Stimulated activated CD4-positive, alpha-beta T cell treated with anti-CD3 and anti-CD28 coated beads, Interleukin-12 subunit alpha, Interleukin-12 subunit beta, amount 100 ng/mL, for 24 hours (primary cell): ENCODE results near the gene EVA1B.

Experiments
- DNase-seq, 2 experiments: peaks; one replicate each; pipeline ENCODE4 v3.0.0-alpha.2; 2020; ENCODE audit warnings: low read depth in 2 of 2

Gene EVA1B

GRCh38 chr1:36320291-36320761 is 3.1 kb downstream of the EVA1B start:
- no peak for DNase-seq

GRCh38 chr1:36309397-36309796 is 14.0 kb downstream of the EVA1B start:
- DNase-seq = no peak

- no peak for DNase-seq
Observed at GRCh38 chr1:36307601-36308330, 15.7 kb downstream of the EVA1B start.

- DNase-seq = peak; percentile 81 to 92
Observed at GRCh38 chr1:36306902-36307456, 16.5 kb downstream of the EVA1B start.

- no peak for DNase-seq
Observed at GRCh38 chr1:36306210-36306901, 17.1 kb downstream of the EVA1B start, which contains the start of gene SH3D21. TSS of gene SH3D21 (plus strand) at chr1:36306368. CDS start at chr1:36306421, 53 bp downstream.

GRCh38 chr1:36305915-36306209 is 17.6 kb downstream of the EVA1B start:
- DNase-seq = no peak

GRCh38 chr1:36304970-36305914 is 18.2 kb downstream of the EVA1B start:
- DNase-seq = no peak

- no peak for DNase-seq
Observed at GRCh38 chr1:36304521-36304920, 18.9 kb downstream of the EVA1B start.

GRCh38 chr1:36303650-36304360 is 19.6 kb downstream of the EVA1B start:
- no peak for DNase-seq

GRCh38 chr1:36303244-36303643 is 20.2 kb downstream of the EVA1B start:
- no peak for DNase-seq

- no peak for DNase-seq
Observed at GRCh38 chr1:36301220-36301619, 22.2 kb downstream of the EVA1B start.

- DNase-seq = no peak
Observed at GRCh38 chr1:36300526-36300925, 22.9 kb downstream of the EVA1B start.

GRCh38 chr1:36298640-36299039 is 24.8 kb downstream of the EVA1B start:
- no peak for DNase-seq

GRCh38 chr1:36297062-36297461 is 26.4 kb downstream of the EVA1B start:
- no peak for DNase-seq

GRCh38 chr1:36295390-36295789 is 28.1 kb downstream of the EVA1B start:
- no peak for DNase-seq

GRCh38 chr1:36287595-36287994 is 35.9 kb downstream of the EVA1B start:
- DNase-seq = no peak

- DNase-seq = no peak
Observed at GRCh38 chr1:36286802-36287201, 36.6 kb downstream of the EVA1B start.

GRCh38 chr1:36285443-36286101 is 37.9 kb downstream of the EVA1B start:
- peak in 1 of 2 experiments; percentile 37 for DNase-seq

- no peak for DNase-seq
Observed at GRCh38 chr1:36284517-36284916, 38.9 kb downstream of the EVA1B start.

- DNase-seq = no peak
Observed at GRCh38 chr1:36284061-36284460, 39.4 kb downstream of the EVA1B start.
